ENCODE measurements around the gene RARRES1. TPM values are rescaled to one million over a fixed set of nuclear protein-coding genes. Genes with fewer than 3 reads are reported as not detected.

RARRES1 gene, protein sequence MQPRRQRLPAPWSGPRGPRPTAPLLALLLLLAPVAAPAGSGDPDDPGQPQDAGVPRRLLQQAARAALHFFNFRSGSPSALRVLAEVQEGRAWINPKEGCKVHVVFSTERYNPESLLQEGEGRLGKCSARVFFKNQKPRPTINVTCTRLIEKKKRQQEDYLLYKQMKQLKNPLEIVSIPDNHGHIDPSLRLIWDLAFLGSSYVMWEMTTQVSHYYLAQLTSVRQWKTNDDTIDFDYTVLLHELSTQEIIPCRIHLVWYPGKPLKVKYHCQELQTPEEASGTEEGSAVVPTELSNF
- 10 to 100 TPM in 3 of 4 donors, 1 to 10 TPM in 1; 7.2 to 33.0 (median 12.8) TPM for polyA plus RNA-seq (ENCODE audit: insufficient read length in 4 of 4)

GRCh38 chr3:158731938-158732855 lies at the start of gene RARRES1:
Gene RARRES1, minus strand, starts transcription at chr3:158732457. Its CDS starts 42 bp downstream, at chr3:158732415.
- DNase-seq (ENCODE audit: low read depth in 4 of 4, low spot score in 2 of 4) = peak in 1 of 4 donors; percentile 38

DNA sequence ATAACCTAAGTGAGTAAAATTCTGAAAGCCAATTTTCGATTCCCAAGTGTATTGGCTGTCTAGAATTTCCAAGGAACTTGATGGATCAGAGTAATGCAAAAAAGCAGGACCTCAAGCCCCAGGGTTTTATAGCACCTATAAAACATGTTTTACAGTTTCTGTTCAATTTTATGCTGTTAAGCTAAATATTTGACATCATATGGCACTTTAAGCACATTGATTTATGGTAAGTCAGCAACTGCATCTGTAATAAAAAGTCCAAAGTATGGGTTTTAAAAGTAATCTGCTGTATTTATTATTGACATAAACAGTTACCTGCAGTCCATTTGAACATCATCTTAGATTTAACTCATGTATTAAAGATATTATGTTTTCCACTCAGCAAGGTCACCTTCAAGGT lies 49.6 kb upstream of the RARRES1 start:
- no peak for DNase-seq (ENCODE audit: low read depth in 4 of 4, low spot score in 2 of 4)

DNA sequence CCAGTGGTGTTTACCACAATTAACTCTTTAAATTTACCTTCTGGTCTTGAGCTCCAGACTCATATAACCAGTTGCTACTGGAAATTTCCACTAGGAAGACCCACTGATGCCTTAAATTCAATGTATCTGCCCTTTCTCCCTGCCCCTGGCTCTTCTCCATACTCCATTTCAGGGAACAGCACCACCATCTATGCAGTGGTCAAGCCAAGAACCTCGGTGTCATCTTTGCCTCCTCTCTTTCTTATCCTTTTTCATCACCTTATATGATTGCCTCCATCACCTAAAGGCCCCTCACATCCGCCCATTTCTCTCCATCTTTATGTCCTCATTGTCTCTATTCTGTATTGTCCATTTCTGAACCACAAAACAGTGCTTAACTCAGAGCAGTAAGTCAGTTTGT lies 48.9 kb upstream of the RARRES1 start:
- no peak for DNase-seq (ENCODE audit: low read depth in 4 of 4, low spot score in 2 of 4)

DNA sequence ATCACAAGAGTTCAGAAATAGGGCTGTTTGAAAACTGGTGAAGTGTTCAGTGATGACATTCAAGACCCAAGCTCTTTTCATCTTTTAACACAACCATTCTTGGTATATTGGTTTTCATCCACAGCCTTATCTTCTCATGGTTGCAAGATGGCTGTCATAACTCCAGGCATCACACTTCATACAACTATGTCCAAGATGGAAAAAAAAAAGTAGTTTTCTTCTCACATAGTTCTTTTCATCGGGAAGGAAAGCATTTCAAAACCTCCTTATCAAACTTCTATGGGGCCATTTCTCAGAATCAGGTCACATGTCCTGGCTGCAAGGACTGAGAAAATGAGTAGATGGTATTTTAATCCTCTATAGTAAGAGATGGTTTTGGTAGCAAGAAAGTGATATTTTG lies 48.5 kb upstream of the RARRES1 start:
- DNase-seq (ENCODE audit: low read depth in 4 of 4, low spot score in 2 of 4) = no peak

- DNase-seq (ENCODE audit: low read depth in 4 of 4, low spot score in 2 of 4) = no peak
Measured at GRCh38 chr3:158777161-158777873, 45.1 kb upstream of the RARRES1 start.

DNA sequence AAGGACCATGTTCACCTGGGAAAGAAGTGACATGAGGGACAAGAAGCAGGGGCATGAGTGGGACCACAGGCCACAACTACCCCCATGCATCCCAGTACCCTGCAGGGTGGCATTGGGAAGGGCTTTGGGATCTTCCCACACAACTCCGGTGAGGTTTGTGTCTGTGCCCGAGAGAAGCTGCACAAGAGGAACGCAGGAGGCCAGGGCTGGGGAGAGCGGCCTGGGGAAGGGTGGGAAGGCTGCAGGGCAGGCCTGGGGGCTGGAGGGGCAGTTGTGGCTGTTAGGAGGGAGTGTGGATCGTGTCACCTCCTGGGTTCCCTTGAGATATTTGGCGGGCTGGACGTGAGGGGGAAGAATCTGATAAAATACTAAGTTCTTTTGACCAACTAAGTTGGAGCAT lies 44.3 kb upstream of the RARRES1 start:
- no peak for DNase-seq (ENCODE audit: low read depth in 4 of 4, low spot score in 2 of 4)

DNA sequence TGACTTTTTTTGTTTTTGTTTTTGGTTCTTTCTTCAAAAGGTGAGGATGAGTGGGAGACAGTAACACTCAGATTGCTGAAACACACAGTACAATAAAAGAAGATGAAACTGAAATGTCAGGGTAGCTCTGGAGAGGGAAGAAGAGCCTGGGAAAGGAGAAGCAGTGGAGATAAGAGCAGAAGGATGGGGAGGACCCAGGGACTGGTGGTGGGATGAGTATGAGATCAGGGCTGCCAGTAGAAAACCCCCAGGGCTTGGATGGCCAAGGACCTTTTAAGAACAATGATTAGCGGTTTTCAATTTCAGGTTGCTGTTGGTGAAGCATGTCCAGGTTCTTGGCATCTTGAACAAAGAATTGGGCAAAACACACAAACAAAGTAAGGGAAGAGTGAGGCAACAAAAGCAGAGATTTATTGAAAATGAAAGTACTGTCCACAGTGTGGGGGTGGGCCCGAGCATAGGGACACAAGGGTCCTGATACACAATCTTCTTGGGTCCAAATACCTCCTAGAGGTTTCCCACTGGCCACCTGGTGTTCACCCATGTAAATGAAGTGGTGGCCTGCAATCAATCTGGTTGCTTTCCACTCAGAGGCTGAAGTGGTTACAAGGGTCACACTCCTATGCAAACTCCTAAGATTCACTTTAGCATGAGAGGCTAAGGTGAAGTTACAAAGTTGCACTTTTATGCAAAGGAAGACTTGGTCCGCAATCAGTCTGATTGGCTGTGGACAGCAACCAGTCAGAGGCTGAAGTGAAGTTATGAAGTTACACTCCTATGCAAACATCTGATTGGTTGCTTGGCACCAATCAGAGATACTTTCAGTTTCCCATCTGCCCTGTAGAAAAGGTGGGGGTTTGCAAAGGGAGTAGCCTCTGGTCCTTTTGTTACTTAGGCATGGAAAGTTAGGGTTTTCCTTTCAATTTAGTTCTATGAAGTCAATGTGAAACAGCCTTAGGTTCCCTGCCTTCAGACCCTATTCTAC lies 43.5 kb upstream of the RARRES1 start:
- no peak for DNase-seq (ENCODE audit: low read depth in 4 of 4, low spot score in 2 of 4)

DNA sequence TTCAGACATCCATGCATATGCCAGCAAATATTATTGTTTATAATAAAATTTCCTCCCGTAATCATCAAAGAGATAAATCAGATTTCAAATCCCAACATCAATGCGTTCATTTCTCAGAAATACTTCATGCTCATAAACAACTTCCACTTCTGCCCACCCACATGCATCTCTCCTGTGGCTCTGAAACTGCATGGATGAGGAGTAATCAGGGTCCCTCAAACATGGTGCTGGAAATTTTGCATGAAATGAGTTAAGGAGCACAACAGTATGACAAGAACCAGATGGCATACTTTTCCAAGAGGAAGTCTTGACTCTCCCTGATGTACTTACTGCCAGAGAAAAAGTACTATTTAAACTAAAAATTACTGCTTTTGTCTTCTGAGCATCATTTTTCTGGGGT lies 42.7 kb upstream of the RARRES1 start:
- no peak for DNase-seq (ENCODE audit: low read depth in 4 of 4, low spot score in 2 of 4)

- no peak for DNase-seq (ENCODE audit: low read depth in 4 of 4, low spot score in 2 of 4)
Measured at GRCh38 chr3:158773845-158774830, 41.9 kb upstream of the RARRES1 start.

- no peak for DNase-seq (ENCODE audit: low read depth in 4 of 4, low spot score in 2 of 4)
Measured at GRCh38 chr3:158773166-158773565, 40.9 kb upstream of the RARRES1 start.

DNA sequence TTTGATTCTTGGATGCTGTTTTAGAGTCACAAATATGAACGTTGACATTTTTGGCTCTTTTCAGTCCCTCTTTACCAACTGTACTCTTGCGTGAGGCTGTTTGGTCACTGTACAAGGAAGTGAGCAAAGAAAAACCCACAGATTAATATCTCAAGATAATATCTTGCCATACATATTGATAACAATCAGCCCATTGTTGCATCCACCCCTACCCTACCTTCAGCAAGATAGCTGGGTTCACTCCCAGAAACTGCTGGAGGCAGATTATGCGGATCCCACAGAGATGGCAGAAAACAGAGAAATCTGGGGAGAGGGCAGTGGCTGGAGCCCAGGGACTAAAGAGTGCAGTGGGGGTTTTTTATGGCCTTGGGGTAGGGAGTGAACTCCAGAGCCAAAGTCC lies 39.7 kb upstream of the RARRES1 start:
- DNase-seq (ENCODE audit: low read depth in 4 of 4, low spot score in 2 of 4) = no peak

GRCh38 chr3:158771577-158771976 lies 39.3 kb upstream of the RARRES1 start:
- no peak for DNase-seq (ENCODE audit: low read depth in 4 of 4, low spot score in 2 of 4)

DNA sequence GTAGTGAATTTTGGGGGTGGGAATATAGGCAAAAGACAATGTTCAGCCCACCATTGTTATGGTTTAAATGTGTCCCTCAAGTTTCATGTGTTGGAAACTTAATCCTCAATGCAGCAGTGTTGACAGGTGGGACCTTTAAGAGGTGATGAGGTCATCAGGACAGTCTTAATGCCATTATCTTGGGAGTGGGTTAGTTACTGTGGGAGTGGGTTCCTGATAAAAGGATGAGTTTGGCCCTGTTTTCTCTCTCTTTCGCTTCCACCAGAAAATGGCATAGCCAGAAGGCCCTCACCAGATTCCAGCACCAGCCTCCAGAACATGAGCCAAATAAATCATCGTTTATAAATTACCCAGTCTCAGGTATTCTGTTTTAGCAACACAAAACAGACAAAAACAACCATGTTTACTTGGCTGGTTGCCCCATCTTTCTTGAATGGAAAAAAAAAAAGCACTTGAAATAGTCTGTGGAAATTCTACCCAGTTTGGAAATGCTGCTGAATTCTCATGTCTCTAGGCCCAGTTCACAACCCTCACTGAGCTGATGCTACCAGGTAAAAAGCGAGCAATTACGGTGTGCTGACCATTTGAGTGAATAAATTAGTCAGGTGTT lies 38.6 kb upstream of the RARRES1 start:
- no peak for DNase-seq (ENCODE audit: low read depth in 4 of 4, low spot score in 2 of 4)

DNA sequence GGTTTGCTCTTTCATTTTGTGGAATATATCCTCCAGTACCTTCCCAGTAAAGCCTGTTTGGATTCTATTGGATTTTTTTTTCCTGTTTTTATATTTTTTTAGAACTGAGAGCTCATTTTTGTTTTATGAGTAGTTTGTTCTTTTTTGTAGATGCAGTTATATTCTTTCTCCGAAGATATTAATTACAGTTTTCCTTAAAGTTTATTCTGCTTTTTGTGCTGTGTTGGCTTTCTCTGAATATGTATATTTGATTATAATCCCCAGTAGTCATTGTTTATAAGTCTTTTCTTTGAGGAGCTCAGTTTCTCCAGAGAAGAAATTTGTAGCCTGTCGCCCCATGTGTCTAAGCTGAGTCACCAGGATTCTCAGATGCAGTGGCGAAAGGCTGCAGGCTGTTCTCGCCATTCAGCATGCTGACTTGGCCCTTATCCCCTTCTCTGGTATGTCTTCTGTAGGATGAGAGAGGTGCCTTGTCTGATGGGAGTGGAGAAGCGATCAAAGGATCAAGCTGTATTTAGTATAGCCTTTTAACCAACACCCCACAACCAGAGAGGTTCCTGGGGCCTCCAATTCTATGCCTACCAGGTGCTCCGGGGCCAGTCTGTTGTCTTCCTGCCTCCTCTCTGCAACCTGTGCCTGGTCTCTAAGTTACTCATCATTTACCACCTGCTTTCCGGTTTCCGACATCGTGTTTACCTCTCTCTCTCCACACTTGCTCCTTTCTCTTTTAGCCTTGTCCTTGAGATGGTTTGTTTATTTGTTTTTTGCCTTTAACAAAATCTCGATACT lies 37.9 kb upstream of the RARRES1 start:
- DNase-seq (ENCODE audit: low read depth in 4 of 4, low spot score in 2 of 4) = no peak

DNA sequence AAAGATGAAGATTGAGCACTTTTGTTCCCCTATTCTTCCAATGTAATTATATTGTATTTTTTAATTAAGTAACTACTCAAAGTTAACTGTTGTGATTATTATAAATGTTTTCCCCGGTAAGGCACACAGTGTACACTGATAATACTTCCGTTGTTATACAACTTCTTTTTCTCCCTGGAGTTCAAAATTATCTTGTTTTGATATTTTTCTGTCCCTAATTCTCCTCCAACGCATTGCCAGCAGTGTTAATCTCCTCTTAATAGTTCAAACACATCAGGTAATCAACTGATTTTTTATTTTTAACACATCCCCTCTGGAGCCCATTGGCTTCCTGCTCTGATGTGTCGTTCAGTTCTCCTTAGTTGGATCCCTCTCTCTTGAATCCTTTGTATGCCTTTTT lies 37.3 kb upstream of the RARRES1 start:
- DNase-seq (ENCODE audit: low read depth in 4 of 4, low spot score in 2 of 4) = no peak

DNA sequence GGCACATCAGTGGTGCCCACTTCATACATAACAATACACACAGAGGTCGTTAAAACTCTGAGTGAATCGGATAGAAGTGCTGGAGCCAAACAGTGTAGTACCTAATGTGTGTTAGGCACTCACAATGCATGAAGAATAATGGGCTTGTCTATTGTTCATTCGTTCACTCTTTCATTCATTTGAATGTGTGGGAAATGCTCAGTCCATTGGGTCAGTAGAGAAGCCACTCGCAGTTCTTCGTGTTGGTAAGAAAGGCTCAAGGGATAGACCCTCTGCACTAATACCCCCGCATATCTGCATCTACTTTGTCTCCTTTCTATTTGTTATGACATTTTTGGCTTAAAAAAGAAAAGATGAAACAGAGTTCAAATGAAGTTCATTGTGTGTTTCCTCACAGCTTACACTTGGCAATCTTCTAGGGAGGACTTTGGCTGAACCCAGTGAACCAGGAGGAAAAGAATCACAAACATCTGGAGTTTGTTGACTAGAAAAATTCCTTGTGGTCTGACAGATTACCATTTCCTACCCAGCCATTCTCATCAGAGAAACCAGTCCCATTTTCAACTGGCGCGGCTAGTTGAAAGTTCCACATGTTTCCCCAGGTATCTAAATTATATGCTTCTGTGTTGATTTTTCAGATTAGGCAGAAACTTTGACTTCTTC lies 36.8 kb upstream of the RARRES1 start:
- peak in 1 of 4 donors; percentile 81 for DNase-seq (ENCODE audit: low read depth in 4 of 4, low spot score in 2 of 4)

- DNase-seq (ENCODE audit: low read depth in 4 of 4, low spot score in 2 of 4) = no peak
Measured at GRCh38 chr3:158768361-158768787, 36.1 kb upstream of the RARRES1 start.
